G401 (cell line): ENCODE data around the gene SLC8A3. TPM values are rescaled to one million over a fixed set of nuclear protein-coding genes. Genes with fewer than 3 reads are reported as not detected.

Source experiments
- DNase-seq: peaks from one replicate; pipeline ENCODE4 v3.0.0-alpha.2; 2015; ENCODE audit warnings: low spot score
- in situ Hi-C: cut with HindIII; loops from 2 replicates; pipeline ENCODE4 v1.10.0; 2016; ENCODE audit warnings: low sequenced_read_pairs, mixed read lengths
- total RNA-seq: library from RNA; depleted of rRNA; stranded (reverse); fragments of >200 nt; shearing (Covaris generic); gene quantifications from 2 replicates; pipeline ENCODE4 v1.2.3, GENCODE V29; 2014

Gene SLC8A3
- total RNA-seq, 1 experiment from 2014 or later, result not detected

- DNase-seq, result no peak
- in situ Hi-C loops, result no loop called here
These were observed 104.5 kb downstream of the SLC8A3 start for GRCh38 chr14:70084226-70084625.

GRCh38 chr14:70082394-70082793, 106.4 kb downstream of the SLC8A3 start:
- in situ Hi-C loops, result no loop called here
- DNase-seq, result no peak

GRCh38 chr14:70080076-70080475, 108.7 kb downstream of the SLC8A3 start:
- in situ Hi-C loops, result no loop called here
- DNase-seq, result peak; percentile 80

- DNase-seq, result no peak
- in situ Hi-C loops, result no loop called here
These were observed 110.4 kb downstream of the SLC8A3 start for GRCh38 chr14:70078329-70078728.

- DNase-seq, result no peak
- in situ Hi-C loops, result no loop called here
These were observed 111.0 kb downstream of the SLC8A3 start for GRCh38 chr14:70077720-70078119.

- in situ Hi-C loops, result no loop called here
- no peak for DNase-seq
These were observed 111.7 kb downstream of the SLC8A3 start for GRCh38 chr14:70077005-70077404.

- DNase-seq, result peak; percentile 64
- in situ Hi-C loops, result no loop called here
These were observed 114.7 kb downstream of the SLC8A3 start for GRCh38 chr14:70073924-70074566.

GRCh38 chr14:70069186-70069585, 119.6 kb downstream of the SLC8A3 start:
- in situ Hi-C loops, result no loop called here
- DNase-seq, result no peak

- no peak for DNase-seq
- in situ Hi-C loops, result no loop called here
These were observed 120.9 kb downstream of the SLC8A3 start for GRCh38 chr14:70067810-70068209.

GRCh38 chr14:70064136-70064865, 124.5 kb downstream of the SLC8A3 start:
- no peak for DNase-seq
- in situ Hi-C loops, result no loop called here

GRCh38 chr14:70061108-70061507, 127.6 kb downstream of the SLC8A3 start:
- DNase-seq, result no peak
- in situ Hi-C loops, result no loop called here

- in situ Hi-C loops, result no loop called here
- no peak for DNase-seq
These were observed 129.2 kb downstream of the SLC8A3 start for GRCh38 chr14:70059545-70059944.

GRCh38 chr14:70057519-70058136, 131.1 kb downstream of the SLC8A3 start:
- in situ Hi-C loops, result no loop called here
- no peak for DNase-seq

- no peak for DNase-seq
- in situ Hi-C loops, result no loop called here
These were observed 135.8 kb downstream of the SLC8A3 start for GRCh38 chr14:70052990-70053389.

- in situ Hi-C loops, result no loop called here
- DNase-seq, result no peak
These were observed 138.6 kb downstream of the SLC8A3 start for GRCh38 chr14:70050136-70050535.

GRCh38 chr14:70049605-70050004, 139.1 kb downstream of the SLC8A3 start:
- in situ Hi-C loops, result no loop called here
- DNase-seq, result no peak

GRCh38 chr14:70048313-70048654, 140.5 kb downstream of the SLC8A3 start:
- no peak for DNase-seq
- in situ Hi-C loops, result no loop called here

GRCh38 chr14:70047598-70048312, 141.0 kb downstream of the SLC8A3 start:
- in situ Hi-C loops, result no loop called here
- DNase-seq, result no peak

GRCh38 chr14:70045844-70046535, 142.8 kb downstream of the SLC8A3 start:
- DNase-seq, result peak; percentile 82
- in situ Hi-C loops, result no loop called here
